GM23338 (cell line): ENCODE data around the gene ERF.

Source experiments
- CTCF ChIP-seq, 2 experiments: fragments of 200-600 bp in 1 of 2; sonication (generic) in 1 of 2; conservative IDR thresholded peaks; 2 replicates each; pipeline versions ENCODE4 v1.5.1 to v1.6.1; 2016 to 2017; ENCODE audit warnings: antibody characterized with exemption in 2 of 2, low read depth in 2 of 2, mild to moderate bottlenecking in 2 of 2, moderate library complexity in 1 of 2
- EZH2 ChIP-seq: fragments of 200-600 bp; sonication (generic); IDR thresholded peaks from one replicate; pipeline ENCODE4 v1.8.0; 2017; ENCODE audit warnings: antibody characterized with exemption, mild to moderate bottlenecking, low read depth; ENCODE audit not compliant: unreplicated experiment
- NANOG ChIP-seq: IDR thresholded peaks from 2 replicates; pipeline ENCODE4 v1.6.1; 2016; ENCODE audit warnings: antibody characterized with exemption, borderline replicate concordance
- POLR2AphosphoS5 ChIP-seq: IDR thresholded peaks from 2 replicates; pipeline ENCODE4 v1.6.1; 2016; ENCODE audit warnings: antibody characterized with exemption, low read depth

GRCh38 chr19:42282819-42283187 is 27.9 kb upstream of the ERF start:
- TF ChIP-seq EZH2 (no peak), NANOG (no peak), POLR2AphosphoS5 (no peak), CTCF (conservative IDR thresholded peaks at IDR 0.05; ENCODE audit: low read depth in 2 of 2) (no peak)
